Caco-2 (cell line): ENCODE results near the gene FABP1. TPM values are rescaled to one million over a fixed set of nuclear protein-coding genes. Genes with fewer than 3 reads are reported as not detected.

Experiments
- BruUV-seq: library from RNA; stranded (reverse); fragments of 400-500 nt; replicated peaks from 2 replicates; lab custom pipeline; 2021; lab: Mats Ljungman, UMichigan
- CTCF ChIA-PET: fragments of 300-600 bp; sonication (Branson Sonifier 250); formaldehyde crosslinking; loops from one replicate; lab custom pipeline; 2022; ENCODE audit warnings: antibody characterized with exemption; lab: Charles Lee
- POLR2A ChIA-PET: fragments of 300-600 bp; sonication (Branson Sonifier 250); formaldehyde crosslinking; loops from one replicate; lab custom pipeline; 2022; ENCODE audit warnings: antibody characterized with exemption; lab: Charles Lee
- DNase-seq, 2 experiments: peaks; one replicate each; pipeline versions ENCODE4 v3.0.0 to v3.0.0-alpha.2; 2020 to 2022
- H3K27me3 ChIP-seq: replicated peaks from 2 replicates; pipeline ENCODE4 v1.6.0; 2011; ENCODE audit warnings: low read length; ENCODE audit not compliant: control insufficient read depth, insufficient read depth
- H3K36me3 ChIP-seq: 2 replicates; pipeline ENCODE4 v1.5.1; 2011; ENCODE audit warnings: low read length; ENCODE audit not compliant: control insufficient read depth, insufficient read depth
- H3K4me1 ChIP-seq: fragments of 250-450 bp; sonication (Bioruptor Pico); 2 replicates; pipeline ENCODE4 v1.5.1; 2020; ENCODE audit warnings: mild to moderate bottlenecking
- H3K4me3 ChIP-seq: 2 replicates; pipeline ENCODE4 v1.5.1; 2011; ENCODE audit warnings: low read depth, mild to moderate bottlenecking, control low read depth, low read length
- H3K9me3 ChIP-seq: fragments of 250-450 bp; sonication (Bioruptor Pico); 2 replicates; pipeline ENCODE4 v1.5.1; 2020; ENCODE audit warnings: mild to moderate bottlenecking, moderate library complexity
- H3K27ac Mint-ChIP-seq: one replicate; pipeline ENCODE4 v1.8.0; 2022; ENCODE audit warnings: mixed read lengths; ENCODE audit not compliant: unreplicated experiment
- H3K27me3 Mint-ChIP-seq: one replicate; pipeline ENCODE4 v1.8.0; 2022; ENCODE audit warnings: mixed read lengths; ENCODE audit not compliant: insufficient read depth, unreplicated experiment
- H3K36me3 Mint-ChIP-seq: one replicate; pipeline ENCODE4 v1.8.0; 2022; ENCODE audit warnings: mild to moderate bottlenecking, mixed read lengths; ENCODE audit not compliant: insufficient read depth, unreplicated experiment
- H3K4me1 Mint-ChIP-seq: one replicate; pipeline ENCODE4 v1.8.0; 2022; ENCODE audit warnings: low read depth, mixed read lengths; ENCODE audit not compliant: unreplicated experiment
- H3K4me3 Mint-ChIP-seq: one replicate; pipeline ENCODE4 v1.8.0; 2022; ENCODE audit warnings: mild to moderate bottlenecking, moderate library complexity, mixed read lengths; ENCODE audit not compliant: unreplicated experiment
- H3K9me3 Mint-ChIP-seq: one replicate; pipeline ENCODE4 v1.8.0; 2022; ENCODE audit warnings: mixed read lengths; ENCODE audit not compliant: unreplicated experiment
- intact Hi-C: fragments of 100-400 bp; cut with micrococcal nuclease; formaldehyde crosslinking; loops from one replicate; pipeline ENCODE4 v1.10.0; 2022; ENCODE audit not compliant: unreplicated experiment
- total RNA-seq: library from RNA; stranded (reverse); gene quantifications from 2 replicates; pipeline ENCODE4 v1.2.3, GENCODE V29; 2022
- TF ChIP-seq, protein P1 (sequence below), 2 experiments: fragments of 200-600 bp in 1 of 2; IDR thresholded peaks; 1 replicate in 1 of 2; 2 replicates in 1 of 2; pipeline versions ENCODE4 v1.5.1 to v1.8.0; 2011 to 2022; ENCODE audit warnings: antibody characterized with exemption in 1 of 2, control low read depth in 1 of 2, inconsistent platforms in 1 of 2, low read depth in 1 of 2, low read length in 1 of 2, mild to moderate bottlenecking in 1 of 2, moderate library complexity in 1 of 2; ENCODE audit not compliant: insufficient read depth in 1 of 2, severe bottlenecking in 1 of 2, unreplicated experiment in 1 of 2

Gene FABP1
- total RNA-seq, 1 experiment from 2014 or later, result 44.5 TPM

DNA sequence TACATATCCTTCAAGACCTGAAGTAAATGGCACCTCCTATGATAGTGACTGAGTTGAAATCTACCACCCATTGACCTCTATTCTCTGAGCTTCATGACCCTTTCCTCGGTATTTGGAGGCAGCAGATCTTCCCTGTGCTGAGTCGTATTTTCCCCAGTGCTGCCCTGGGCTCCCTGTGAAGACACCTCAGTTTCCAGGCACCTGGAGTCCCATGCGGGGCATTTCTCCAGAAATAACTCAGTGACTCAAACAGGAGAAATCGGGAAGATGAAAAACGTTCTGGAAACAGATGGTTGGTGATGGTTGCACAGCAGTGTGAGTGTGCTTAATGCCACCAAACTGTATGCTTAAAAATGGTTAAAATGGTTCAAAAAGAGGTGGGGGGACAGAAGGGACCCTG is 42.3 kb downstream of the FABP1 start:
- H3K36me3 Mint-ChIP-seq, result no peaks in the 10 kb centered on the region
- POLR2A ChIA-PET, result interaction anchor here (0.6 kb wide), 1 partner anchor 23 kb away, joined by 7 read pairs; no protein-coding TSS in a partner anchor
- no peaks in the 10 kb centered on the region for H3K9me3 ChIP-seq
- H3K27me3 ChIP-seq, result no peaks in the 10 kb centered on the region
- CTCF ChIA-PET, result interaction anchor here (0.6 kb wide), 1 partner anchor 25 kb away, joined by 3 read pairs; no protein-coding TSS in a partner anchor
- no peak for DNase-seq
- no peaks in the 10 kb centered on the region for H3K9me3 Mint-ChIP-seq
- no peak overlapping the region for H3K27ac Mint-ChIP-seq
- no peaks in the 10 kb centered on the region for H3K4me1 Mint-ChIP-seq
- H3K36me3 ChIP-seq, result no peaks in the 10 kb centered on the region
- no TSS peak for BruUV-seq
- intact Hi-C loops, result no loop called here
- H3K4me1 ChIP-seq, result no peaks in the 10 kb centered on the region
- TF ChIP-seq, protein P1, sequence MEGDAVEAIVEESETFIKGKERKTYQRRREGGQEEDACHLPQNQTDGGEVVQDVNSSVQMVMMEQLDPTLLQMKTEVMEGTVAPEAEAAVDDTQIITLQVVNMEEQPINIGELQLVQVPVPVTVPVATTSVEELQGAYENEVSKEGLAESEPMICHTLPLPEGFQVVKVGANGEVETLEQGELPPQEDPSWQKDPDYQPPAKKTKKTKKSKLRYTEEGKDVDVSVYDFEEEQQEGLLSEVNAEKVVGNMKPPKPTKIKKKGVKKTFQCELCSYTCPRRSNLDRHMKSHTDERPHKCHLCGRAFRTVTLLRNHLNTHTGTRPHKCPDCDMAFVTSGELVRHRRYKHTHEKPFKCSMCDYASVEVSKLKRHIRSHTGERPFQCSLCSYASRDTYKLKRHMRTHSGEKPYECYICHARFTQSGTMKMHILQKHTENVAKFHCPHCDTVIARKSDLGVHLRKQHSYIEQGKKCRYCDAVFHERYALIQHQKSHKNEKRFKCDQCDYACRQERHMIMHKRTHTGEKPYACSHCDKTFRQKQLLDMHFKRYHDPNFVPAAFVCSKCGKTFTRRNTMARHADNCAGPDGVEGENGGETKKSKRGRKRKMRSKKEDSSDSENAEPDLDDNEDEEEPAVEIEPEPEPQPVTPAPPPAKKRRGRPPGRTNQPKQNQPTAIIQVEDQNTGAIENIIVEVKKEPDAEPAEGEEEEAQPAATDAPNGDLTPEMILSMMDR (IDR thresholded peaks at IDR 0.05; ENCODE audit: insufficient read depth in 1 of 2, low read depth in 1 of 2, low read length in 1 of 2, severe bottlenecking in 1 of 2, unreplicated experiment in 1 of 2), result no peak
- H3K4me3 ChIP-seq, result no peak overlapping the region
- no peaks in the 10 kb centered on the region for H3K27me3 Mint-ChIP-seq
- no peak overlapping the region for H3K4me3 Mint-ChIP-seq

DNA sequence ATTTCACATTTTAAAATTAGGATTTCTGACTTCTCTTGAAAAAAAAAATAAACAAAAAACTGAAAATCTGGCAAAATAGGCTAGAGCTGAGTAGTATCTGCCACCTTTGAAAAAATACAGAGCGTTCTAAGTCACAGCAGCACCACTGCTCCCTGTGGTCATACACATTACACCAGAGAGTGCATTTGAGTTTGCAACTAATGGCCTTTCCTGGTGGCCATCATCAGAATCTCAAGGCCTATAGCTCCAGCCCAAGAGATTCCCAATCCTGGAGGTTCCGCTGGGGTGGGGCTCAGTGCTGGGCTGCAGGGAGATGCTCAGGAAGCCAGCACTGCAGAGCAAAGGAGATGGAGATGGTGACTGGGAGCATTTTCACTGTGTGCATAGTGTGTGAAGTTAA is 42.8 kb downstream of the FABP1 start:
- no peaks in the 10 kb centered on the region for H3K36me3 Mint-ChIP-seq
- H3K4me1 Mint-ChIP-seq, result no peaks in the 10 kb centered on the region
- BruUV-seq, result no TSS peak
- Histone ChIP-seq H3K27me3 (no peaks in the 10 kb centered on the region), H3K4me3 (no peak overlapping the region), H3K9me3 (no peaks in the 10 kb centered on the region), H3K36me3 (no peaks in the 10 kb centered on the region), H3K4me1 (no peaks in the 10 kb centered on the region)
- intact Hi-C loops, result no loop called here
- H3K4me3 Mint-ChIP-seq, result no peak overlapping the region
- no peaks in the 10 kb centered on the region for H3K9me3 Mint-ChIP-seq
- H3K27me3 Mint-ChIP-seq, result no peaks in the 10 kb centered on the region
- ChIA-PET CTCF (interaction anchor here (0.6 kb wide), 1 partner anchor 25 kb away, joined by 3 read pairs; no protein-coding TSS in a partner anchor), POLR2A (no interaction called here)
- TF ChIP-seq, protein P1 (IDR thresholded peaks at IDR 0.05; ENCODE audit: insufficient read depth in 1 of 2, low read depth in 1 of 2, low read length in 1 of 2, severe bottlenecking in 1 of 2, unreplicated experiment in 1 of 2), result no peak
- no peak for DNase-seq
- no peak overlapping the region for H3K27ac Mint-ChIP-seq

DNA sequence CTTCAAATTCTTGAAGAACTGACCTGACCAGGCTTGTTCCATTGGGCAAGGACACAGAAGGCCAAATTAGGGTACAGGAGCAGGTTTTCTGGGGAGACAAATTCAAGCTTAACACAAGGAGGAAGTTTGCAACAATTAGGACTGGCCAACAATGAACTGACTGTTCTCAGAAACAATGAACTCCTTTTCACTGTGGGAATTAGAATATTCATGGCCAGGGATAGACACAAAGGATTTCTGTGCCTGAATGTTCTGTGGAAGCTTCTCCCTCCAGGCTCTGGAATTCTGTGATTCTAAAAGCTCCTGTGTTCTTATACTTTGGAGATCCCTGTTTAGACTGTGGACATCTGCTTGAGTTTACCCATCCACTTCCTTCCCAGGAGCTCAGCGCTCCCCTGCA is 45.1 kb downstream of the FABP1 start:
- Mint-ChIP-seq H3K27ac (no peak overlapping the region), H3K36me3 (no peaks in the 10 kb centered on the region), H3K4me1 (no peaks in the 10 kb centered on the region), H3K4me3 (no peak overlapping the region), H3K9me3 (no peaks in the 10 kb centered on the region), H3K27me3 (no peaks in the 10 kb centered on the region)
- POLR2A ChIA-PET, result no interaction called here
- no peaks in the 10 kb centered on the region for H3K4me1 ChIP-seq
- CTCF ChIA-PET, result interaction anchor here (0.6 kb wide), 2 partner anchors 25 to 77 kb away, joined by 3 read pairs; no protein-coding TSS in a partner anchor
- intact Hi-C loops, result no loop called here
- TF ChIP-seq, protein P1 (IDR thresholded peaks at IDR 0.05; ENCODE audit: insufficient read depth in 1 of 2, low read depth in 1 of 2, low read length in 1 of 2, severe bottlenecking in 1 of 2, unreplicated experiment in 1 of 2), result no peak
- no peaks in the 10 kb centered on the region for H3K9me3 ChIP-seq
- no peaks in the 10 kb centered on the region for H3K27me3 ChIP-seq
- BruUV-seq, result no TSS peak
- no peak overlapping the region for H3K4me3 ChIP-seq
- DNase-seq, result no peak
- no peaks in the 10 kb centered on the region for H3K36me3 ChIP-seq
